ENCODE measurements around the gene KRTAP10-11.
"Not testable (repeated sequence)": the region's sequence is repeated elsewhere in the genome, so short reads cannot be mapped to it uniquely, and the experiment has no call there.

Gene KRTAP10-11

GRCh38 chr21:44667612-44668011 is 21.4 kb downstream of the KRTAP10-11 start:
- no peak for DNase-seq

GRCh38 chr21:44670642-44671432 is 24.6 kb downstream of the KRTAP10-11 start:
- no peak for DNase-seq

DNA sequence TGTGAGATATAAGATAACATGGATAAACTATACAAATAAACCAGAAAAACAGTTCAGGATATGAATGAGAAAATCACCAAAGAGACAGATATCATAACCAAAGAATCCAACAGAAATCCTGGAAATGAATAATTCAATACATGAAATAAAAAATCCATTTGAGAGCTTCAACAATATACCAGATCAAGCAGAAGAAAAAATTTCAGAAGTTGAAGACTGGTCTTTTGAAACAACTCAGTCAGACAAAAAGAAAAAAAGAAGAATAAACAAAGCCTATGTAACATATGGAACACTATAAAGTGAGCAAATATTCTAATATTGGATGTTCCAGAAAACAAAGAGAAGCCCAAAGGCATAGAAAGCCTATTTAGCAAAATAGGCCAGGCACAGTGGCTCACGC is 25.7 kb downstream of the KRTAP10-11 start:
- no peak for DNase-seq

DNA sequence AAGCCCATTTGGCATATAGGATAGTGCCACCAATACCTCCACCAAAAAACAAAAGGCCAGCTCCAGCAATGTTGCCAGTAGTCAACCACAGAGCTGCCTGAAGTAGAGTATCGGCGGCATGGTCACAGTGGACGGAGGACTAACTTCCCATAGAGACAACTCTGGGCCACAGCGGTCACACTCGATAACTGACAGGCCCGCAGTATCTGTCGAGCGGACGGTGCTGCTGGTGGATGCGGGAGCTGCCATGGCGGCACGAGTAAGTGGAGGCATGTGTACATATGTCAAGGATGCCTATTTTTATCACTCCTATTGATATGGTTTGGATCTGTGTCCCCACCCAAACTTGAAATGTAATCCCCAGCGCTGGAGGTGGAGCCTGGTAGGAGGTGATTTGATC is 31.7 kb downstream of the KRTAP10-11 start:
- no peak for DNase-seq

GRCh38 chr21:44681152-44681551 is 34.9 kb downstream of the KRTAP10-11 start:
- no peak for DNase-seq

DNA sequence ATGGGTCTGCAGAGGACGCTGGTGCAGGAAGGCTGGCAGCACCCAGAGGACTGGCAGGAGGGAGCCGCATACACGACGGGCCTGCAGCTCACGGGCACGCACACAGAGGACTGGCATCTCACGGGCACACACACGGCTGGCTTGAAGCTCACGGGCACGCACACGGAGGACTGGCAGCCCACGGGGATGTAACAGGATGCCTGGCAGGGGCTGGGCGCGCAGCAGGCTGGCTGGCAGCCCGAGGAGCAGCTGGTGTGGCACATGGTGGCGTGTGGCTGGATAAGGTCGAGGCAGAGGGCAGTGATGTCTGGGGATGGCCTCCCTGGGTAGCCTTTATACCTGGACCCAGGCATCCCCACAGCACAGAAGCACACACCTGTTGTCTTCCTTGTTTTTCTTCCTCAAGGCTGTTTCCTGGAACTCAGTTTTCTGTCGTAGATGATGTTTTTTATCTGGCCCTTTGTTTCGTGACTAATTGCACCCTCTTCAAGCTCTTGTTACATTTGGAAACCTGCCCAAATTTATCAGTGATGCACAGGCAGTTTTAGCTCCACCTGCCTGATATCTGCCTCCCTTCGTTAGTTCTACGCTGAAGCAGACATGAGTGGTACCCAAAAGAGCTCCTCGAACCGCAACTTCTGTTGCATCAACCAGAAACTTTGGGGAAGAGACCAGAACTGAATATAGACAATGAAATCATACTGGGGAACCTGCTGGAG is 35.8 kb downstream of the KRTAP10-11 start, which contains the start of gene KRTAP12-1:
Gene KRTAP12-1, minus strand, starts transcription at position 303 of the 719 bp plus-strand sequence. Its CDS starts 40 bp downstream, at position 263.
- no peak for DNase-seq

DNA sequence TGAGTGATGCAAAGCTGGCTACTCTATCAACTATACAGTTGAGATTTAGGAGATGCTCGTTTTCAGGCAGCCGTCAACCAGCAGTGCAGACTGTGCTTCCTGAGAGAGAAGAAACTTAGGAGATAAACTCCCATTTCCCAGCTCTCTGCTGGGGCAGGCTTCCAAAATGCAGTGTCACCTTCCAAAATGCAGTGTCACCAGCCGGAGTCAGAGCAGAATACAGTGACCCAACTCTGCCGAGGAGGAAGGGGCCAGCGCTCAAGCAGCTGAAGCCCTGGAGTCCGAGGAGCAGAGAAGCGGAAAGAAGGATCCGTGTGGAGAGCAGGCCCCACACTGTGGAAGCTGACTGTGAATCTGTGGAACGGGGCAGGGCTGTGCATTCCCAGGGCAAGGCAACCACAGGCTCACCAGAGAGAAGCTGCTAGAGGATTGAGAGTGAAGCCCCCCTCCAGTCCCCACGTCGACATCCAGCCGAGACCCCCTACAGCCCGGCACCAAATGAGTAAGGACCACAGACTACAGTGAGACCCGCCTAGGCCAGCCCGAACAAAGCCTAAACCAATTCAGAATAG is 36.5 kb downstream of the KRTAP10-11 start:
- no peak for DNase-seq

GRCh38 chr21:44684077-44684476 is 37.9 kb downstream of the KRTAP10-11 start:
- DNase-seq = no peak

GRCh38 chr21:44684483-44684882 is 38.3 kb downstream of the KRTAP10-11 start:
- DNase-seq = no peak

GRCh38 chr21:44685050-44685449 is 38.8 kb downstream of the KRTAP10-11 start:
- DNase-seq = not testable (repeated sequence)

- DNase-seq = no peak
Measured at GRCh38 chr21:44686000-44686781, 40.0 kb downstream of the KRTAP10-11 start.

- no peak for DNase-seq
Measured at GRCh38 chr21:44686843-44687561, 40.8 kb downstream of the KRTAP10-11 start.

DNA sequence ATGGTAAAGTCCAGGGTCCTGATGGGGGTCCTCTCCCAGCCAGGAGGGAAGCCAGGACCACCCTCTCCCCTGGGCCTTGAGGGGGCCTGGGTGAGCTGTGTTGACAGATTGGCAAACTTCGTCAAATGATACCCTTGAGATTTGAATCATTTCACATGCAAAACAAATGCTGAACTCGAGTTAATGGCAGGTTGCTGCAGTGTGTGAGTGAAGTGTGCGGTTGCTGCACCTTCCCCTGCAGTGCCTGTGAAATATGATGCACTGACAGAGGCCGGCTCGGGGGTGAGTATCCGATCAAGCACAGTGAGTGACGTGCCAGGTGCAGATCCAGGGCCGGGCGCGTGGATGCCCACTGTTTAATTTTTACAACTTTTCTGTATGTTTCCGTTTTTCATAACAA is 41.5 kb downstream of the KRTAP10-11 start:
- DNase-seq = no peak

DNA sequence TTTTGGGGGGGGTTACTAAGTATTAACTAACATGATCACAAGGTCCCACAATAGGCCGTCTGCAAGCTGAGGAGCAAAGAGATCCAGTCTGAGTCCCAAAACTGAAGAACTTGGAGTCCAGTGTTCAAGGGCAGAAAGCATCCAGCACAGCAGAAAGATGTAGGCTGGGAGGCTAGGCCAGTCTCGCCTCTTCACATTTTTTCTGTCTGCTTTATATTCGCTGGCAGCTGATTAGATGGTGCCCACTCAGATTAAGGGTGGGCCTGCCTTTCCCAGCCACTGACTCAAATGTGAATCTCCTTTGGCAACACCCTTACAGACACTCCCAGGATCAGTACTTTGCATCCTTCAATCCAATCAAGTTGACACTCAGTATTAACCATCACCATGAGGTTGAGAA is 43.5 kb downstream of the KRTAP10-11 start:
- DNase-seq = not testable (repeated sequence)

- DNase-seq = no peak
Measured at GRCh38 chr21:44691686-44692085, 45.5 kb downstream of the KRTAP10-11 start.

DNA sequence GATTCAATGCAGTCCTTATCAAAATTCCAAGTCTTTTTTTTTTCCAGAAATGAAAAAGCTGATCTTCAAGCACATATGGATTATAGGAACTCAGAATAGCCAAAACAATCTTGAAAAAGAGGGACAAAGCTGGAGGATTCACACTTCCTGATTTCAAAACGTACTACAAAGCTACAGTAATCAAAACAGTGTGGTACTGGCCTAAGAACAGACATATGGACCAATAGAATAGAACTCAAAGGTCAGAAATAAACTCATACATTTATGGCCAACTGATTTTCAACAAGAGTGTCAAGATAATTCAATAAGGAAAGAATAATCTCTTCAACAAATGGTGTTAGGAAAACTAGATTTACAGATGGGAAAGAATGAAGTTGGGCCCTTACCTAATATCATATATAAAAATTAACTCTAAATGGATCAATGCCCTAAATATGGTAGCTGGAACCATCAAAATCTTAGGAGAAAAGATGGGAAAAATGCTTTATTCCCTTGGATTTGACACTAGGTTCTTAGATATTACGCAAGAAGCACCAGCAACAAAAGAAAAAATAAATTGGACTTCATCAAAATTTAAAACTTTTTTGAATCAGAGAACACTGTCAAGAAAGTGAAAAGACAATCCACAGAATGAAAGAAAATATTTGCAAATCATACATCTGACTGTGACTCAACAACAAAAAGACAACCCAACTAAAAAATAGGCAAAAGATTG is 46.7 kb downstream of the KRTAP10-11 start:
- no peak for DNase-seq

DNA sequence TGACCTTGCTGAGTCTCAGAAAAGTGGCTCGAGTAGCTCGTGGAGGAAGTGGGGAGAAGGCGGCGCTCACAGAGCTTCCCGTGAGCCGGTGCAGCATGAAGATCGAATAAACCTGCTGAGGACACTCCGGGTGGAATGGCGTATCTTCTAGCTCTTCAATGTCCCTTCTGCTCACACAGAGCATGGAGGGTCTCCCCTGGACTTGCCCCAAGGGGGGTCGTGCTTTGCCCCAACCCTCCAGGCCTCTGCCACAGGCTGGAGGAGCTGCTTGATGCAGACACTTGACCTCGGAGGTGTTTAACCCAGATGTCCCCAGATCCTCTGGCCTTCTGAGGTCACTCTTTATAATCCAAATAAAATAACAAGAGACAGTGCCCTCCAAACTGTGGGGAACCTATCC is 48.6 kb downstream of the KRTAP10-11 start:
- DNase-seq = no peak

DNA sequence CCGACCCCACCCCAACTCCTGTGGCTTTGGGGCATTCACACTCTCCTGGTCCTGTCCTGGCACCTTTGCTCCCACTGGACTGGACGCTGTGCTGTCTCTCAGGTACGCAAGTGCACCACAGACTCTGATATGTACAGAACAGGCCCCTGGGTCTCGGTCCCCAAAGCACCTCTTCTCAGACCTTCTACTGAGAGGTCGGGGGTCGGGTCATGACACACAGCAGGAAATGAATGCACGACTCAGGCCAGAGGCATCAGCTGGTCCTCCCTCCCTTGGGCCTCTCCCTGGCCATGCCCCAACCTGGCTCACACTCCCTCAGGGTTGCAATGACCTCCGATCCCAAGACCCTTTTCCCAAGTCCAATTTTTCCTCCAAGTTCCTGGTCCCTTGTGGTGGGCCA is 49.0 kb downstream of the KRTAP10-11 start:
- no peak for DNase-seq

GRCh38 chr21:44695641-44696040 is 49.4 kb downstream of the KRTAP10-11 start:
- DNase-seq = no peak

DNA sequence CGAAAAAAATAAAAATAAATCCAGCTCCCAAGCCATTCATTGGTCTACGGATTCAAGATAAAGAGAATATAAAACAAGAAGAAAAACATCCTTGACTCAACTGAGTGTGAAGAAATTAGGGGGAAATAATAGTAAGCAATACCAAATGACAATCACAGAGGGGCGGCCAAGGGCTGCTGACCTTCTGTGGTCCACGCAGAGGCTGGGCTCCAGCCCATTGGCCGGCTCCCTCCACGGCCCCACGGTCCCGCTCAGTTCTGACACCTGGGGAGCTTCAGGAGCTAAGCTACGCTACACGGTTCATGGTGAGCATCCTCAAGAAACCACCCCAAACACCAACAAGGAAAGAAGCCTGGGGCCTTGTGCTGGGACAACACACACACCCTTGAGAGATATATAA is 50.4 kb downstream of the KRTAP10-11 start:
- no peak for DNase-seq
